Measurements from ENCODE around the gene SLC7A6OS.

SLC7A6OS gene

DNA sequence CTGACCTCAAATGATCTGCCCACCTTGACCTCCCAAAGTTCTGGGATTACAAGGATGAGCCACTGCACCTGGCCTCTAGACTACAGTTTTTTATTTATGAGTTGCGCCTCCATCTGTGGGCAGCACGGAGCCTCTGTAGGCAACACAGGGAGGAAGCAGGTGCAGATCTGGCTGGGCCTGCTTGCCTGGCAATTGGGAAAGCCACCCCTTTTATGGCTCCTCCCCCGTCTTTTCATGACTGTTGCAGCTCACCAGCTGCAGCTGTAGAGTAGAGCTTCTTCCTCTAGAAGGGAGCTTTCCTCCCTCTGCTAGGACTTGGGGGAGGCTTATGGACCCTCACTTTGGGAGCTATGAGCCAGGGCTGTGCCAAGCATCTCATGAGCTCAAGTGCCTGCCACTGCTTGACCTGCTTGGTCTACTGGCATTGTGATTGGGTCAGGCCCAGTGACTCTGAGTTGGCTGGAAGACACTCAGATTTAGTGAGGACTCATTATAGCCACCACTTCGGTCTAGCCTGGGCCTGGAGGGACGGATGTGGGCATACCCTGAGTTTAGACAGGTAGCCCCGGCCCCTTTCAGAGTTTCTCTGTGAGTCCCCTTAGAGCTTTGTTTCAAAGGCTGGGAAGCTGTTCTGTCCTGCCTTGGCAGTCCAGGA lies 53.4 kb downstream of the SLC7A6OS start:
- no peak overlapping the region for H3K4me2 ChIP-seq (ENCODE audit: insufficient read depth, low read length, poor library complexity, severe bottlenecking)
- peak overlapping the region; percentile 58 for H2AFZ ChIP-seq (ENCODE audit: low read length)
- H2BK15ac ChIP-seq (ENCODE audit: low read length) = no peak overlapping the region
- H3K36me3 ChIP-seq (replicated peaks in 1 of 2; ENCODE audit: control insufficient read depth in 2 of 2, insufficient read depth in 2 of 2, low read length in 2 of 2) = peaks cover 19 to 45% of the 10 kb centered on the region in 2 donors
- H3K18ac ChIP-seq (ENCODE audit: low read length) = peak overlapping the region; percentile 77
- H3K27ac ChIP-seq (replicated peaks; ENCODE audit: low read length) = no peak overlapping the region
- DNase-seq (ENCODE audit: low spot score) = no peak
- H3K4me1 ChIP-seq (ENCODE audit: control insufficient read depth in 2 of 2, insufficient read depth in 1 of 2, low read depth in 1 of 2, low read length in 2 of 2) = peaks cover 5 to 10% of the 10 kb centered on the region in 2 donors
- H2AK5ac ChIP-seq (ENCODE audit: low read depth, low read length) = peak overlapping the region; percentile 90
- WGBS, 2 donors (ENCODE audit: extremely low coverage in 2 of 2, insufficient read length in 2 of 2, insufficient replicate concordance in 1 of 2) = no CpG with 5 or more reads among the region's 6 CpGs
- no peak overlapping the region for H3K9ac ChIP-seq (ENCODE audit: low read depth, low read length, poor library complexity)
- no peak overlapping the region for H2BK120ac ChIP-seq (ENCODE audit: low read depth, low read length)
- H3K23ac ChIP-seq (ENCODE audit: low read depth, low read length, poor library complexity) = no peak overlapping the region
- no peak overlapping the region for H2BK12ac ChIP-seq (ENCODE audit: low read length)
- no peaks in the 10 kb centered on the region for H3K79me1 ChIP-seq (ENCODE audit: low read depth, low read length)
- H3K14ac ChIP-seq (ENCODE audit: low read length) = no peak overlapping the region
- no peak overlapping the region for H3K4ac ChIP-seq (ENCODE audit: low read length)
- no peak overlapping the region for H2BK5ac ChIP-seq (ENCODE audit: low read length)
- H3K27me3 ChIP-seq (ENCODE audit: control insufficient read depth in 3 of 3, insufficient read depth in 3 of 3, low read depth in 1 of 3, low read length in 3 of 3) = no peaks in the 10 kb centered on the region
- H3K4me3 ChIP-seq (ENCODE audit: low read length in 2 of 2) = no peak overlapping the region
- H4K91ac ChIP-seq (ENCODE audit: low read depth, low read length, poor library complexity) = no peak overlapping the region
- no peak overlapping the region for H4K8ac ChIP-seq (ENCODE audit: low read depth, low read length)
- no peaks in the 10 kb centered on the region for H3K9me3 ChIP-seq (replicated peaks in 1 of 2; ENCODE audit: control insufficient read depth in 2 of 2, insufficient read depth in 1 of 2, low read depth in 1 of 2, low read length in 2 of 2)

DNA sequence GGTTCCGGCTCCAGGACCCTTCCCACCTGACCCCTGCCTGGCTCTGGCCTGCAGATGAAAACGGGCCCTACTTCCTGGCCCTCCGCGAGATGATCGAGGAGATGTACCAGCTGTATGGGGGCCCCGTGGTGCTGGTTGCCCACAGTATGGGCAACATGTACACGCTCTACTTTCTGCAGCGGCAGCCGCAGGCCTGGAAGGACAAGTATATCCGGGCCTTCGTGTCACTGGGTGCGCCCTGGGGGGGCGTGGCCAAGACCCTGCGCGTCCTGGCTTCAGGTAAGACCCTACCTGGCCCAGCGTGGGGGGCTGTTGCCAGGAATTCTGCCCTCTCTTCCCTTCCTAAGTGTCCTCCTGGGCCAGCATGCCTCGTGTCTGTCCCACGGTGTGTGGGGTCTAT lies 55.0 kb downstream of the SLC7A6OS start:
- no peak overlapping the region for H2BK5ac ChIP-seq (ENCODE audit: low read length)
- H3K9ac ChIP-seq (ENCODE audit: low read depth, low read length, poor library complexity) = no peak overlapping the region
- no peak overlapping the region for H2BK120ac ChIP-seq (ENCODE audit: low read depth, low read length)
- peaks cover 20 to 50% of the 10 kb centered on the region in 2 donors for H3K36me3 ChIP-seq (replicated peaks in 1 of 2; ENCODE audit: control insufficient read depth in 2 of 2, insufficient read depth in 2 of 2, low read length in 2 of 2)
- no CpG with 5 or more reads among the region's 18 CpGs for WGBS, 2 donors (ENCODE audit: extremely low coverage in 2 of 2, insufficient read length in 2 of 2, insufficient replicate concordance in 1 of 2)
- no peaks in the 10 kb centered on the region for H3K79me1 ChIP-seq (ENCODE audit: low read depth, low read length)
- H3K27me3 ChIP-seq (ENCODE audit: control insufficient read depth in 3 of 3, insufficient read depth in 3 of 3, low read depth in 1 of 3, low read length in 3 of 3) = no peaks in the 10 kb centered on the region
- peaks cover 5 to 10% of the 10 kb centered on the region in 2 donors for H3K4me1 ChIP-seq (ENCODE audit: control insufficient read depth in 2 of 2, insufficient read depth in 1 of 2, low read depth in 1 of 2, low read length in 2 of 2)
- H2AK5ac ChIP-seq (ENCODE audit: low read depth, low read length) = no peak overlapping the region
- no peaks in the 10 kb centered on the region for H3K9me3 ChIP-seq (replicated peaks in 1 of 2; ENCODE audit: control insufficient read depth in 2 of 2, insufficient read depth in 1 of 2, low read depth in 1 of 2, low read length in 2 of 2)
- no peak overlapping the region for H3K23ac ChIP-seq (ENCODE audit: low read depth, low read length, poor library complexity)
- no peak overlapping the region for H2BK12ac ChIP-seq (ENCODE audit: low read length)
- H3K27ac ChIP-seq (replicated peaks; ENCODE audit: low read length) = no peak overlapping the region
- H2BK15ac ChIP-seq (ENCODE audit: low read length) = no peak overlapping the region
- H3K14ac ChIP-seq (ENCODE audit: low read length) = no peak overlapping the region
- no peak for DNase-seq (ENCODE audit: low spot score)
- no peak overlapping the region for H2AFZ ChIP-seq (ENCODE audit: low read length)
- H4K8ac ChIP-seq (ENCODE audit: low read depth, low read length) = peak overlapping the region; percentile 72
- H4K91ac ChIP-seq (ENCODE audit: low read depth, low read length, poor library complexity) = no peak overlapping the region
- no peak overlapping the region for H3K4ac ChIP-seq (ENCODE audit: low read length)
- H3K4me3 ChIP-seq (ENCODE audit: low read length in 2 of 2) = no peak overlapping the region
- H3K4me2 ChIP-seq (ENCODE audit: insufficient read depth, low read length, poor library complexity, severe bottlenecking) = no peak overlapping the region
- H3K18ac ChIP-seq (ENCODE audit: low read length) = no peak overlapping the region

DNA sequence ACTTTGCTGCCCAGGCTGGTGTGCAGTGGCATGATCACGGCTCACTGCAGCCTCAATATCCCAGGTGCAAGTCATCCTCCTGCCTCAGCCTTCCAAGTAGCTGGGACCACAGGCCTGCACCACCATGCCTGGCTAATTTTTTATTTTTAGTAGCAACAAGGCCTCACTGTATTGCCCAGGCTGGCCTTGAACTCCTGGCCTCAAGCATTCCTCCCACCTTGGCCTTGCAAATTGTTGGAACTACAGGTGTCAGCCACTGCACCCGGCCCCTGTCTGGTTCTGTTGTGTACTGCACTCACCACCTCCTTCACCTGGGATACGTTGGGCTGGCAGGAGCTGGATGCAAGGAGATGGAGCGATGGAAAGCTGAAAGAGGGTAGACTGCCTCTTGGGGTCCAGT lies 57.0 kb downstream of the SLC7A6OS start:
- no peak for DNase-seq (ENCODE audit: low spot score)
- no peak overlapping the region for H3K4me3 ChIP-seq (ENCODE audit: low read length in 2 of 2)
- H2BK12ac ChIP-seq (ENCODE audit: low read length) = no peak overlapping the region
- no peak overlapping the region for H4K8ac ChIP-seq (ENCODE audit: low read depth, low read length)
- no peak overlapping the region for H4K91ac ChIP-seq (ENCODE audit: low read depth, low read length, poor library complexity)
- H3K4ac ChIP-seq (ENCODE audit: low read length) = no peak overlapping the region
- H3K27me3 ChIP-seq (ENCODE audit: control insufficient read depth in 3 of 3, insufficient read depth in 3 of 3, low read depth in 1 of 3, low read length in 3 of 3) = no peaks in the 10 kb centered on the region
- no peaks in the 10 kb centered on the region for H3K79me1 ChIP-seq (ENCODE audit: low read depth, low read length)
- no peak overlapping the region for H2AK5ac ChIP-seq (ENCODE audit: low read depth, low read length)
- peaks cover 17 to 43% of the 10 kb centered on the region in 2 donors for H3K36me3 ChIP-seq (replicated peaks in 1 of 2; ENCODE audit: control insufficient read depth in 2 of 2, insufficient read depth in 2 of 2, low read length in 2 of 2)
- no peak overlapping the region for H2AFZ ChIP-seq (ENCODE audit: low read length)
- H2BK120ac ChIP-seq (ENCODE audit: low read depth, low read length) = no peak overlapping the region
- H3K23ac ChIP-seq (ENCODE audit: low read depth, low read length, poor library complexity) = no peak overlapping the region
- no peaks in the 10 kb centered on the region for H3K9me3 ChIP-seq (replicated peaks in 1 of 2; ENCODE audit: control insufficient read depth in 2 of 2, insufficient read depth in 1 of 2, low read depth in 1 of 2, low read length in 2 of 2)
- no CpG with 5 or more reads among the region's 4 CpGs for WGBS, 2 donors (ENCODE audit: extremely low coverage in 2 of 2, insufficient read length in 2 of 2, insufficient replicate concordance in 1 of 2)
- no peak overlapping the region for H3K18ac ChIP-seq (ENCODE audit: low read length)
- no peak overlapping the region for H3K27ac ChIP-seq (replicated peaks; ENCODE audit: low read length)
- no peak overlapping the region for H3K4me2 ChIP-seq (ENCODE audit: insufficient read depth, low read length, poor library complexity, severe bottlenecking)
- no peak overlapping the region for H2BK5ac ChIP-seq (ENCODE audit: low read length)
- no peak overlapping the region for H2BK15ac ChIP-seq (ENCODE audit: low read length)
- H3K9ac ChIP-seq (ENCODE audit: low read depth, low read length, poor library complexity) = peak overlapping the region; percentile 9
- peaks cover 5 to 10% of the 10 kb centered on the region in 2 donors for H3K4me1 ChIP-seq (ENCODE audit: control insufficient read depth in 2 of 2, insufficient read depth in 1 of 2, low read depth in 1 of 2, low read length in 2 of 2)
- no peak overlapping the region for H3K14ac ChIP-seq (ENCODE audit: low read length)

DNA sequence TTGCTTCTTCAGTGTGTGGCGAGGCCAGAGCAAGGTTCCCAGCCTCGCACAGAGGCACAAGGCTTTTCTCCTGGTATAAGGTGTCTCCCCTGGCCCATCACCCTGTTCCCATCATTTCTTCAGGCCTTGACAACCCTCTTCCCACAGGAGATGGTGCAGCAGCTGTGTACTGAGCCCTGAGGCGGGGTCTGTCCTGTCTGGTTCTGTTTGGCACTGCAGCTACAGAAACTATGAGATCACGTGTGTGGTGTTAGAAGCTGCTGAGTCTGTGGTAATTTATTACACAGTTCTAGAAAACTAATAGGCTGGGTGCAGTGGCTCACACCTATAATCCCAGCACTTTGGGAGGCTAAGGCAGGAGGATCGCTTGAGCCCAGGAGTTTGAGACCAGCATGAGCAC lies 58.4 kb downstream of the SLC7A6OS start:
- no peaks in the 10 kb centered on the region for H3K9me3 ChIP-seq (replicated peaks in 1 of 2; ENCODE audit: control insufficient read depth in 2 of 2, insufficient read depth in 1 of 2, low read depth in 1 of 2, low read length in 2 of 2)
- H3K36me3 ChIP-seq (replicated peaks in 1 of 2; ENCODE audit: control insufficient read depth in 2 of 2, insufficient read depth in 2 of 2, low read length in 2 of 2) = peaks cover 17 to 43% of the 10 kb centered on the region in 2 donors
- H3K14ac ChIP-seq (ENCODE audit: low read length) = no peak overlapping the region
- H2BK120ac ChIP-seq (ENCODE audit: low read depth, low read length) = no peak overlapping the region
- DNase-seq (ENCODE audit: low spot score) = no peak
- H2BK12ac ChIP-seq (ENCODE audit: low read length) = no peak overlapping the region
- H2AFZ ChIP-seq (ENCODE audit: low read length) = no peak overlapping the region
- peaks cover 1 to 2% of the 10 kb centered on the region in 2 donors for H3K4me1 ChIP-seq (ENCODE audit: control insufficient read depth in 2 of 2, insufficient read depth in 1 of 2, low read depth in 1 of 2, low read length in 2 of 2)
- no peak overlapping the region for H3K18ac ChIP-seq (ENCODE audit: low read length)
- no peak overlapping the region for H3K27ac ChIP-seq (replicated peaks; ENCODE audit: low read length)
- no CpG with 5 or more reads among the region's 5 CpGs for WGBS, 2 donors (ENCODE audit: extremely low coverage in 2 of 2, insufficient read length in 2 of 2, insufficient replicate concordance in 1 of 2)
- H2AK5ac ChIP-seq (ENCODE audit: low read depth, low read length) = no peak overlapping the region
- H4K8ac ChIP-seq (ENCODE audit: low read depth, low read length) = no peak overlapping the region
- no peak overlapping the region for H3K4me3 ChIP-seq (ENCODE audit: low read length in 2 of 2)
- no peak overlapping the region for H3K4ac ChIP-seq (ENCODE audit: low read length)
- no peak overlapping the region for H3K23ac ChIP-seq (ENCODE audit: low read depth, low read length, poor library complexity)
- no peak overlapping the region for H3K4me2 ChIP-seq (ENCODE audit: insufficient read depth, low read length, poor library complexity, severe bottlenecking)
- no peak overlapping the region for H2BK5ac ChIP-seq (ENCODE audit: low read length)
- no peaks in the 10 kb centered on the region for H3K27me3 ChIP-seq (ENCODE audit: control insufficient read depth in 3 of 3, insufficient read depth in 3 of 3, low read depth in 1 of 3, low read length in 3 of 3)
- no peak overlapping the region for H2BK15ac ChIP-seq (ENCODE audit: low read length)
- H4K91ac ChIP-seq (ENCODE audit: low read depth, low read length, poor library complexity) = no peak overlapping the region
- H3K9ac ChIP-seq (ENCODE audit: low read depth, low read length, poor library complexity) = no peak overlapping the region
- H3K79me1 ChIP-seq (ENCODE audit: low read depth, low read length) = peaks cover 1% of the 10 kb centered on the region
